Chondrocyte (in vitro differentiated cells): ENCODE data around the gene ATP6V0C. TPM values are rescaled to one million over a fixed set of nuclear protein-coding genes. Genes with fewer than 3 reads are reported as not detected.
"Not testable (repeated sequence)": the region's sequence is repeated elsewhere in the genome, so short reads cannot be mapped to it uniquely, and the experiment has no call there.

Experiments
- DNase-seq: peaks from one replicate; pipeline ENCODE4 v3.0.0; 2021; ENCODE audit warnings: mixed read lengths, low spot score
- H3K27ac Mint-ChIP-seq: one replicate; pipeline ENCODE4 v1.8.0; 2021; ENCODE audit warnings: mild to moderate bottlenecking, moderate library complexity, mixed read lengths; ENCODE audit not compliant: unreplicated experiment
- H3K27me3 Mint-ChIP-seq: 2 replicates; pipeline ENCODE4 v1.8.0; 2021; ENCODE audit warnings: low read depth, mixed read lengths
- H3K36me3 Mint-ChIP-seq: 2 replicates; pipeline ENCODE4 v1.8.0; 2021; ENCODE audit warnings: low read depth, mixed read lengths
- H3K4me1 Mint-ChIP-seq: 2 replicates; pipeline ENCODE4 v1.8.0; 2021; ENCODE audit warnings: low read depth, mild to moderate bottlenecking, mixed read lengths
- H3K4me3 Mint-ChIP-seq: one replicate; pipeline ENCODE4 v1.8.0; 2021; ENCODE audit warnings: mild to moderate bottlenecking, moderate library complexity, mixed read lengths; ENCODE audit not compliant: unreplicated experiment
- H3K9me3 Mint-ChIP-seq: 2 replicates; pipeline ENCODE4 v1.8.0; 2021; ENCODE audit warnings: low read depth, mixed read lengths
- CTCF ChIP-seq: fragments of 200-600 bp; sonication (generic); IDR thresholded peaks from 2 replicates; pipeline ENCODE4 v1.5.0; 2021; ENCODE audit warnings: antibody characterized with exemption, mild to moderate bottlenecking, moderate library complexity
- total RNA-seq: library from RNA; stranded (reverse); gene quantifications from 3 replicates; pipeline ENCODE4 v1.2.1, GENCODE V29; 2021

ATP6V0C gene
- total RNA-seq, 1 donor from 2014 or later, result 200 TPM

- DNase-seq, result no peak
- H3K27ac Mint-ChIP-seq, result no peak overlapping the region
- H3K4me3 Mint-ChIP-seq, result peak overlapping the region; percentile 58
- H3K36me3 Mint-ChIP-seq, result no peaks in the 10 kb centered on the region
- no peaks in the 10 kb centered on the region for H3K9me3 Mint-ChIP-seq
- TF ChIP-seq CTCF, result no peak
- peaks cover 23% of the 10 kb centered on the region for H3K4me1 Mint-ChIP-seq
- no peaks in the 10 kb centered on the region for H3K27me3 Mint-ChIP-seq
These were observed 37.0 kb upstream of the ATP6V0C start for GRCh38 chr16:2476741-2477140.

DNA sequence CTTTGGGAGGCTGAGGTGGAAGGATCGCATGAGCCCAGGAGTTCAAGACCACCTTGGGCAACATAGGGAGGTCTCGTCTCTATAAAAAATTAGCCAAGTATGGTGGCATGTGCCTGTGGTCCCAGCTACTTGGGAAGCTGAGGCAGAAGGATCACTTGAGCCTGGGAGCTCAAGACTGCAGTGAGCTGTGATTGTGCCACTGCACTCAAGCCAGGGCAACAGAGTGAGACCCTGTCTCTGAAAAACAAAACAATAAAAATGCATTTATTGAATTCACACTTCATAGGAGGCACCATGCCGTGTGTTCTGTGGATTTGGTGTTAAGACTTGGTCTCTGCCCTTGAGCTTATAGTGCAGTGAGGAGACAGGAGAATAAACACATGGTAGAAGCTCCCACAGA lies 36.4 kb upstream of the ATP6V0C start:
- peaks cover 23% of the 10 kb centered on the region for H3K4me1 Mint-ChIP-seq
- H3K27ac Mint-ChIP-seq, result no peak overlapping the region
- H3K36me3 Mint-ChIP-seq, result no peaks in the 10 kb centered on the region
- no peaks in the 10 kb centered on the region for H3K9me3 Mint-ChIP-seq
- no peaks in the 10 kb centered on the region for H3K27me3 Mint-ChIP-seq
- no peak overlapping the region for H3K4me3 Mint-ChIP-seq
- no peak for TF ChIP-seq CTCF
- no peak for DNase-seq

DNA sequence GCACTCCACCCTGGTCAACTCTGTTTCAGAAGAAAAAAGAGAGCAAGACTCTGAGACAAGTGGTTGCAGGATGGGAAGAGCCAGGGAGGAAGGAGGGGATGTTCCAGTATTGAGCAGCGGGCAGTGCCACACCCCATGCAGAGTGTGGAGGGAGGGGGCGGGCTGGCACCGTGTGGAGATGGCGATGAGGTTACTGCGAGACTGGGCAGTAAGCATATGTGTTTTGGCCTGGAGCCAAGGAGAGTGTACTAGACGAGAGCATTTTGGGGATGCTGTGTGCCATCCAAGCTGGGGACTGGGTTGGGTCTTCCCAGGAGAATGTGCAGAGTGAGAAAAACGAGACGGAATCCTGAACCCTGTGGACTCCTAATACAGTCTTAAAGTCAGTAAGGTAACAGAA lies 35.5 kb upstream of the ATP6V0C start:
- no peaks in the 10 kb centered on the region for H3K27me3 Mint-ChIP-seq
- no peaks in the 10 kb centered on the region for H3K36me3 Mint-ChIP-seq
- peaks cover 24% of the 10 kb centered on the region for H3K4me1 Mint-ChIP-seq
- H3K9me3 Mint-ChIP-seq, result no peaks in the 10 kb centered on the region
- no peak overlapping the region for H3K27ac Mint-ChIP-seq
- DNase-seq, result no peak
- no peak for TF ChIP-seq CTCF
- H3K4me3 Mint-ChIP-seq, result no peak overlapping the region

- not testable (repeated sequence) for H3K27ac Mint-ChIP-seq, H3K27me3 Mint-ChIP-seq, DNase-seq, H3K9me3 Mint-ChIP-seq, H3K4me3 Mint-ChIP-seq, H3K36me3 Mint-ChIP-seq
- peaks cover 22% of the 10 kb centered on the region for H3K4me1 Mint-ChIP-seq
These were observed 33.8 kb upstream of the ATP6V0C start for GRCh38 chr16:2479996-2480395.

DNA sequence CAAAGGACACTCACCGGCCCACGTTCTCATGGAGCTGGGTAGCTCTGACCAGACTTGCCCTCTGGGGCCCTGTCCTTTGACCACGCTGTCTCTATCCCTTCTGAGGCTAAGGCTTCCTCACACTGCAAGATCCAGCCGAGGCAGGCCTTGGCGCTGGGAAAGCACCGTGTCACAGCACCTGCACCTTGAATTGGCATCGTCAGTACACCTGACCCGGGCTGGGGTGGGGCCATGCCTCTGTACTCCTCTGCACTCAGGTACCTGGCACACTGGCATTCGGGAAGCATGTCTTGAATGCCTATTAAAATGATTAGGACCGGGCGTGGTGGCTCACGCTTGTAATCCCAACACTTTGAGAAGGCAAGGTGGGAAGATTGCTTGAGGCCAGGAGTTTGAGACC lies 32.8 kb upstream of the ATP6V0C start:
- TF ChIP-seq CTCF, result no peak
- peaks cover 1% of the 10 kb centered on the region for H3K36me3 Mint-ChIP-seq
- no peak overlapping the region for H3K27ac Mint-ChIP-seq
- H3K27me3 Mint-ChIP-seq, result no peaks in the 10 kb centered on the region
- H3K4me3 Mint-ChIP-seq, result no peak overlapping the region
- H3K9me3 Mint-ChIP-seq, result no peaks in the 10 kb centered on the region
- H3K4me1 Mint-ChIP-seq, result peaks cover 19% of the 10 kb centered on the region
- no peak for DNase-seq

GRCh38 chr16:2481676-2482075 lies 32.1 kb upstream of the ATP6V0C start:
- Mint-ChIP-seq H3K27me3 (no peaks in the 10 kb centered on the region), H3K36me3 (peaks cover 1% of the 10 kb centered on the region), H3K4me3 (no peak overlapping the region), H3K9me3 (no peaks in the 10 kb centered on the region), H3K4me1 (peaks cover 16% of the 10 kb centered on the region), H3K27ac (no peak overlapping the region)
- TF ChIP-seq CTCF, result no peak
- no peak for DNase-seq
